GM23338 (cell line): Measurements from ENCODE around the gene PHOX2B. TPM values are rescaled to one million over a fixed set of nuclear protein-coding genes. Genes with fewer than 3 reads are reported as not detected.

Source experiments
- ATAC-seq: fragments of 200-7000 bp; cut with Tn5 transposase; 3 replicates; pipeline ENCODE4 v1.9.1; 2020
- DNase-seq: peaks from one replicate; pipeline ENCODE4 v3.0.0-alpha.2; 2015; ENCODE audit warnings: low spot score
- H2AFZ ChIP-seq: fragments of 200-600 bp; sonication (generic); 2 replicates; pipeline ENCODE4 v1.8.0; 2016; ENCODE audit warnings: antibody characterized with exemption, mild to moderate bottlenecking, moderate library complexity
- H3F3A ChIP-seq: fragments of 200-600 bp; sonication (generic); replicated peaks from 2 replicates; pipeline ENCODE4 v1.8.0; 2017; ENCODE audit warnings: antibody characterized with exemption, mixed run types, low read depth
- H3K27ac ChIP-seq: fragments of 200-600 bp; sonication (generic); 2 replicates; pipeline ENCODE4 v1.6.1; 2016; ENCODE audit warnings: low read depth
- H3K27me3 ChIP-seq: fragments of 200-600 bp; sonication (generic); 2 replicates; pipeline ENCODE4 v1.8.0; 2016; ENCODE audit warnings: mild to moderate bottlenecking, mixed run types, moderate library complexity; ENCODE audit not compliant: insufficient read depth
- H3K36me3 ChIP-seq: fragments of 200-600 bp; sonication (generic); 2 replicates; pipeline ENCODE4 v1.8.0; 2016; ENCODE audit warnings: mild to moderate bottlenecking; ENCODE audit not compliant: insufficient read depth
- H3K4me1 ChIP-seq: fragments of 200-600 bp; sonication (generic); 2 replicates; pipeline ENCODE4 v1.8.0; 2016; ENCODE audit warnings: mild to moderate bottlenecking, moderate library complexity; ENCODE audit not compliant: insufficient read depth
- H3K4me2 ChIP-seq: fragments of 200-600 bp; sonication (generic); 2 replicates; pipeline ENCODE4 v1.7.1; 2017; ENCODE audit warnings: mixed run types
- H3K4me3 ChIP-seq: fragments of 200-600 bp; sonication (generic); 2 replicates; pipeline ENCODE4 v1.6.1; 2016; ENCODE audit warnings: mixed run types
- H3K79me2 ChIP-seq: fragments of 200-600 bp; sonication (generic); replicated peaks from 2 replicates; pipeline ENCODE4 v1.8.0; 2017; ENCODE audit warnings: mild to moderate bottlenecking; ENCODE audit not compliant: insufficient read depth
- H3K9me2 ChIP-seq: fragments of 200-600 bp; sonication (generic); 2 replicates; pipeline ENCODE4 v1.8.0; 2017; ENCODE audit not compliant: insufficient read depth
- H4K20me1 ChIP-seq: fragments of 200-600 bp; sonication (generic); replicated peaks from 2 replicates; pipeline ENCODE4 v1.8.0; 2017; ENCODE audit warnings: mild to moderate bottlenecking; ENCODE audit not compliant: insufficient read depth
- H3K27ac Mint-ChIP-seq: 2 replicates; pipeline ENCODE4 v1.8.0; 2020; ENCODE audit warnings: inconsistent platforms, mild to moderate bottlenecking, moderate library complexity, mixed read lengths
- H3K27me3 Mint-ChIP-seq: 3 replicates; pipeline ENCODE4 v1.8.0; 2022; ENCODE audit warnings: low read depth, mild to moderate bottlenecking, moderate library complexity, mixed read lengths, inconsistent platforms; ENCODE audit not compliant: insufficient read depth, poor library complexity
- H3K36me3 Mint-ChIP-seq: 3 replicates; pipeline ENCODE4 v1.8.0; 2021; ENCODE audit warnings: low read depth, mild to moderate bottlenecking, inconsistent platforms, moderate library complexity, mixed read lengths
- H3K4me1 Mint-ChIP-seq: 3 replicates; pipeline ENCODE4 v1.8.0; 2020; ENCODE audit warnings: mild to moderate bottlenecking, inconsistent platforms, mixed read lengths
- H3K4me3 Mint-ChIP-seq: 3 replicates; pipeline ENCODE4 v1.8.0; 2021; ENCODE audit warnings: moderate library complexity, mild to moderate bottlenecking, inconsistent platforms, mixed read lengths
- H3K9me3 Mint-ChIP-seq: 3 replicates; pipeline ENCODE4 v1.8.0; 2020; ENCODE audit warnings: moderate library complexity, mild to moderate bottlenecking, inconsistent platforms, mixed read lengths
- CREB1 ChIP-seq: fragments of 250-450 bp; sonication (Bioruptor Pico); IDR thresholded peaks from 2 replicates; pipeline ENCODE4 v1.5.0; 2020; ENCODE audit warnings: low read depth, mild to moderate bottlenecking, moderate library complexity
- CTCF ChIP-seq, 2 experiments: fragments of 200-600 bp in 1 of 2; sonication (generic) in 1 of 2; conservative IDR thresholded peaks; 2 replicates each; pipeline versions ENCODE4 v1.5.1 to v1.6.1; 2016 to 2017; ENCODE audit warnings: antibody characterized with exemption in 2 of 2, low read depth in 2 of 2, mild to moderate bottlenecking in 2 of 2, moderate library complexity in 1 of 2
- ETS1 ChIP-seq: IDR thresholded peaks from 2 replicates; pipeline ENCODE4 v1.6.1; 2016; ENCODE audit warnings: antibody characterized with exemption
- EZH2 ChIP-seq: fragments of 200-600 bp; sonication (generic); IDR thresholded peaks from one replicate; pipeline ENCODE4 v1.8.0; 2017; ENCODE audit warnings: antibody characterized with exemption, mild to moderate bottlenecking, low read depth; ENCODE audit not compliant: unreplicated experiment
- NANOG ChIP-seq: IDR thresholded peaks from 2 replicates; pipeline ENCODE4 v1.6.1; 2016; ENCODE audit warnings: antibody characterized with exemption, borderline replicate concordance
- ZNF331 ChIP-seq: fragments of 250-450 bp; sonication (Bioruptor Pico); IDR thresholded peaks from 2 replicates; pipeline ENCODE4 v1.5.0; 2020; ENCODE audit warnings: low read depth, mild to moderate bottlenecking, moderate library complexity
- polyA plus RNA-seq: library from polyadenylated mRNA; unstranded; fragments of >200 nt; fragmentation: Nextera tagmentation; extraction: Ambion mirVana; gene quantifications from 2 replicates; pipeline ENCODE4 v1.2.1, GENCODE V29; 2016
- total RNA-seq: library from RNA; depleted of rRNA; stranded (reverse); fragments of >200 nt; shearing (Covaris generic); gene quantifications from 2 replicates; pipeline ENCODE4 v1.2.3, GENCODE V29; 2014
- TF ChIP-seq, protein P1 (sequence below): fragments of 250-450 bp; sonication (Bioruptor Pico); IDR thresholded peaks from 2 replicates; pipeline ENCODE4 v1.5.0; 2020; ENCODE audit warnings: mild to moderate bottlenecking, moderate library complexity

Gene PHOX2B
- total and polyA plus RNA-seq, 2 experiments from 2014 or later = not detected

DNA sequence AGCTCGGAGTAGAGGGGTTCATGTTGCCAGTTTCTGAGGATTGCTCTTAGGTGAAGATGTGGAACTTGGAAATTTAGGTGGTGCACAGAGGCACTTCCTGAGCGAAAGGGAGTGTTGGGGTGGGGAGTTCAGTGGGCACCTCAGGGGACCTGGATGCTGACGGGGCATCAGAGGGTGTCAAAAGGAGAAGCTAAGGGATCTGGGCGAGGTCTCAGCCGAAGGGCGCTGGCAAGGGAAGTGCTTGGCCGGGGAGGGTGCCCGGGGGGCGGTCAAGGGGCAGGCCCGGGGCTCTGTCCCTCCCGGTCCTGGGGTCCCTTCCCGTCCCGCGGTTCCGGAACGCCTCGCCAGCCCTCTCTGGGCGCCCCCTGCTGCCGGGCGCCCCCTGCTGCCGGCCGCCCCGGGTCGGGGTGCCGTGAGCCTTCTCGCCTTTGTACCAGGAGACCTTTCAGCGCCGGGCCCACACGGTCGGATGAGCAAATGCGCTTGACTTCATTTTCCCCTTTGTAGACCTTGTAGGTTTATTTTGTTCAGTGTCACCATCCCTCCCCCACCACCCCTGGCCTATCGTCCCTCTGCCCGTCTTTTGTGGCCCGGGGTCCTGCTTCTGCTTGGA is 3.0 kb upstream of the PHOX2B start:
- Histone ChIP-seq H3K9me2 (no peaks in the 10 kb centered on the region; the same call in 1 of the 2 replicates), H3K36me3 (no peaks in the 10 kb centered on the region), H3K4me2 (peak overlapping the region; percentile 88), H3K4me3 (peak overlapping the region; percentile 65), H2AFZ (peak overlapping the region; percentile 83), H4K20me1 (peaks cover 31% of the 10 kb centered on the region), H3F3A (peaks cover 25% of the 10 kb centered on the region), H3K27ac (no peak overlapping the region), H3K27me3 (peaks cover 100% of the 10 kb centered on the region), H3K4me1 (peaks cover 70% of the 10 kb centered on the region), H3K79me2 (no peaks in the 10 kb centered on the region)
- Mint-ChIP-seq H3K4me1 (peaks cover 51% of the 10 kb centered on the region), H3K27ac (no peak overlapping the region), H3K9me3 (no peaks in the 10 kb centered on the region; the same call in 2 of the 3 replicates), H3K27me3 (peaks cover 99% of the 10 kb centered on the region), H3K4me3 (peak overlapping the region; percentile 73), H3K36me3 (no peaks in the 10 kb centered on the region)
- ATAC-seq = peak; percentile 36
- peak; percentile 62 for DNase-seq
- TF ChIP-seq NANOG (no peak), CTCF (conservative IDR thresholded peaks at IDR 0.05; ENCODE audit: low read depth in 2 of 2) (peak; percentile 52 to 54), EZH2 (peak; percentile 6), ZNF331 (CRISPR knock-in tag) (no peak), CREB1 (CRISPR knock-in tag) (no peak), ETS1 (no peak)
- TF ChIP-seq, protein P1, sequence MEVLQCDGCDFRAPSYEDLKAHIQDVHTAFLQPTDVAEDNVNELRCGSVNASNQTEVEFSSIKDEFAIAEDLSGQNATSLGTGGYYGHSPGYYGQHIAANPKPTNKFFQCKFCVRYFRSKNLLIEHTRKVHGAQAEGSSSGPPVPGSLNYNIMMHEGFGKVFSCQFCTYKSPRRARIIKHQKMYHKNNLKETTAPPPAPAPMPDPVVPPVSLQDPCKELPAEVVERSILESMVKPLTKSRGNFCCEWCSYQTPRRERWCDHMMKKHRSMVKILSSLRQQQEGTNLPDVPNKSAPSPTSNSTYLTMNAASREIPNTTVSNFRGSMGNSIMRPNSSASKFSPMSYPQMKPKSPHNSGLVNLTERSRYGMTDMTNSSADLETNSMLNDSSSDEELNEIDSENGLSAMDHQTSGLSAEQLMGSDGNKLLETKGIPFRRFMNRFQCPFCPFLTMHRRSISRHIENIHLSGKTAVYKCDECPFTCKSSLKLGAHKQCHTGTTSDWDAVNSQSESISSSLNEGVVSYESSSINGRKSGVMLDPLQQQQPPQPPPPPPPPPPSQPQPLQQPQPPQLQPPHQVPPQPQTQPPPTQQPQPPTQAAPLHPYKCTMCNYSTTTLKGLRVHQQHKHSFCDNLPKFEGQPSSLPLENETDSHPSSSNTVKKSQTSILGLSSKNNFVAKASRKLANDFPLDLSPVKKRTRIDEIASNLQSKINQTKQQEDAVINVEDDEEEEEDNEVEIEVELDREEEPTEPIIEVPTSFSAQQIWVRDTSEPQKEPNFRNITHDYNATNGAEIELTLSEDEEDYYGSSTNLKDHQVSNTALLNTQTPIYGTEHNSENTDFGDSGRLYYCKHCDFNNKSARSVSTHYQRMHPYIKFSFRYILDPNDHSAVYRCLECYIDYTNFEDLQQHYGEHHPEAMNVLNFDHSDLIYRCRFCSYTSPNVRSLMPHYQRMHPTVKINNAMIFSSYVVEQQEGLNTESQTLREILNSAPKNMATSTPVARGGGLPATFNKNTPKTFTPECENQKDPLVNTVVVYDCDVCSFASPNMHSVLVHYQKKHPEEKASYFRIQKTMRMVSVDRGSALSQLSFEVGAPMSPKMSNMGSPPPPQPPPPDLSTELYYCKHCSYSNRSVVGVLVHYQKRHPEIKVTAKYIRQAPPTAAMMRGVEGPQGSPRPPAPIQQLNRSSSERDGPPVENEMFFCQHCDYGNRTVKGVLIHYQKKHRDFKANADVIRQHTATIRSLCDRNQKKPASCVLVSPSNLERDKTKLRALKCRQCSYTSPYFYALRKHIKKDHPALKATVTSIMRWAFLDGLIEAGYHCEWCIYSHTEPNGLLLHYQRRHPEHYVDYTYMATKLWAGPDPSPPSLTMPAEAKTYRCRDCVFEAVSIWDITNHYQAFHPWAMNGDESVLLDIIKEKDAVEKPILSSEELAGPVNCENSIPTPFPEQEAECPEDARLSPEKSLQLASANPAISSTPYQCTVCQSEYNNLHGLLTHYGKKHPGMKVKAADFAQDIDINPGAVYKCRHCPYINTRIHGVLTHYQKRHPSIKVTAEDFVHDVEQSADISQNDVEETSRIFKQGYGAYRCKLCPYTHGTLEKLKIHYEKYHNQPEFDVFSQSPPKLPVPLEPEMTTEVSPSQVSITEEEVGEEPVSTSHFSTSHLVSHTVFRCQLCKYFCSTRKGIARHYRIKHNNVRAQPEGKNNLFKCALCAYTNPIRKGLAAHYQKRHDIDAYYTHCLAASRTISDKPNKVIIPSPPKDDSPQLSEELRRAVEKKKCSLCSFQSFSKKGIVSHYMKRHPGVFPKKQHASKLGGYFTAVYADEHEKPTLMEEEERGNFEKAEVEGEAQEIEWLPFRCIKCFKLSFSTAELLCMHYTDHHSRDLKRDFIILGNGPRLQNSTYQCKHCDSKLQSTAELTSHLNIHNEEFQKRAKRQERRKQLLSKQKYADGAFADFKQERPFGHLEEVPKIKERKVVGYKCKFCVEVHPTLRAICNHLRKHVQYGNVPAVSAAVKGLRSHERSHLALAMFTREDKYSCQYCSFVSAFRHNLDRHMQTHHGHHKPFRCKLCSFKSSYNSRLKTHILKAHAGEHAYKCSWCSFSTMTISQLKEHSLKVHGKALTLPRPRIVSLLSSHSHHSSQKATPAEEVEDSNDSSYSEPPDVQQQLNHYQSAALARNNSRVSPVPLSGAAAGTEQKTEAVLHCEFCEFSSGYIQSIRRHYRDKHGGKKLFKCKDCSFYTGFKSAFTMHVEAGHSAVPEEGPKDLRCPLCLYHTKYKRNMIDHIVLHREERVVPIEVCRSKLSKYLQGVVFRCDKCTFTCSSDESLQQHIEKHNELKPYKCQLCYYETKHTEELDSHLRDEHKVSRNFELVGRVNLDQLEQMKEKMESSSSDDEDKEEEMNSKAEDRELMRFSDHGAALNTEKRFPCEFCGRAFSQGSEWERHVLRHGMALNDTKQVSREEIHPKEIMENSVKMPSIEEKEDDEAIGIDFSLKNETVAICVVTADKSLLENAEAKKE (CRISPR knock-in tag) = no peak
